Small intestine (tissue), 7 donors: ENCODE measurements around the gene UBE2D3. TPM values are rescaled to one million over a fixed set of nuclear protein-coding genes. Genes with fewer than 3 reads are reported as not detected.

ENCODE experiments used
- DNase-seq, 2 donors: peaks; one replicate each; pipeline versions ENCODE4 v3.0.0 to v3.0.0-alpha.2; 2013
- FAIRE-seq: peaks from 2 replicates; lab custom pipeline; 2012; peaks lifted over from hg19 to GRCh38; lab: Jason Lieb, UNC
- H3K27ac ChIP-seq, 3 donors: one replicate each; pipeline ENCODE4 v1.5.1; 2013; ENCODE audit warnings: low read length in 2 of 3, mild to moderate bottlenecking in 2 of 3, control low read depth in 1 of 3, inconsistent platforms in 1 of 3, low read depth in 1 of 3, moderate library complexity in 1 of 3
- H3K27me3 ChIP-seq, 3 donors: one replicate each; pipeline ENCODE4 v1.6.1; 2013; ENCODE audit warnings: low read length in 3 of 3, inconsistent platforms in 1 of 3; ENCODE audit not compliant: control insufficient read depth in 3 of 3, insufficient read depth in 3 of 3
- H3K36me3 ChIP-seq, 3 donors: one replicate each; pipeline ENCODE4 v1.6.1; 2013; ENCODE audit warnings: low read length in 3 of 3, inconsistent platforms in 1 of 3, low read depth in 1 of 3, mild to moderate bottlenecking in 1 of 3, moderate library complexity in 1 of 3; ENCODE audit not compliant: control insufficient read depth in 3 of 3, insufficient read depth in 2 of 3
- H3K4me1 ChIP-seq, 3 donors: one replicate each; pipeline ENCODE4 v1.6.1; 2013; ENCODE audit warnings: low read length in 2 of 3, inconsistent platforms in 1 of 3, low read depth in 1 of 3, mild to moderate bottlenecking in 1 of 3, moderate library complexity in 1 of 3; ENCODE audit not compliant: control insufficient read depth in 3 of 3, insufficient read depth in 2 of 3
- H3K4me3 ChIP-seq, 3 donors: one replicate each; pipeline ENCODE4 v1.5.1; 2013; ENCODE audit warnings: low read length in 3 of 3, control low read depth in 1 of 3, inconsistent platforms in 1 of 3, low read depth in 1 of 3, mild to moderate bottlenecking in 1 of 3, moderate library complexity in 1 of 3
- H3K9me3 ChIP-seq, 2 donors: one replicate each; pipeline ENCODE4 v1.6.1; 2013; ENCODE audit warnings: low read depth in 1 of 2, low read length in 1 of 2; ENCODE audit not compliant: control insufficient read depth in 2 of 2, insufficient read depth in 1 of 2
- WGBS, 3 donors: extraction: QIAGEN DNeasy Blood & Tissue Kit; methylation state at CpG; one replicate each; pipeline ENCODE4 v1.1.7; 2013; 5-methylcytosine and 5-hydroxymethylcytosine counted together
- polyA plus RNA-seq, 4 donors: library from polyadenylated mRNA; stranded (reverse) in 3 of 4; unstranded in 1 of 4; fragments of 200-250 nt in 3 of 4; fragments of 120-200 nt in 1 of 4; gene quantifications; one replicate each; pipeline versions ENCODE4 v1.2.1 to v1.2.3, GENCODE V29; 2013
- donor health status: healthy with polysubstance abuse.
- donor health status: control.
- donor health status: control.
- donor health status: Bipolar disorder and iron deficiency.
- donor health status: healthy.

The UBE2D3 gene
- polyA plus RNA-seq, 4 donors, result 173 to 298 (median 240) TPM

DNA sequence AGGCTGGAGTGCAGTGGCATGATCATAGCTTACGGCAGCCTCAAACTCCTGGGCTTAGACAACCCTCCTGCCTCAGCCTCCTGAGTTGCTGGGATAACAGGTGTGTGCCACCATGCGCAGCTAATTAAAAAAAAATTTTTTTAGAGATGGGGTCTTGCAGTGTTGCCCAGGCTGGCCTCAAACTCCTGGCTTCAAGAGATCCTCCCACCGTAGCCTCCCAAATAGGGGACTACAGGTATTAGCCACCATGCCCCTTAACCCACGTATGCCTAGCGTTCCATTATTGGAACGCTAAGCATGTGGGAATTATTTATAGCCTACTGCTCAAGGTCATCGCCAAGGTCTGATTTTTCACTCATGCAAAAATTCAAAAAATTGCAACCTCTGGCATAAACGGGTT, 20.3 kb upstream of the UBE2D3 start:
- WGBS, 3 donors, result 93 to 96% (median 95%) methylated on average over 8 of the region's 8 CpGs

DNA sequence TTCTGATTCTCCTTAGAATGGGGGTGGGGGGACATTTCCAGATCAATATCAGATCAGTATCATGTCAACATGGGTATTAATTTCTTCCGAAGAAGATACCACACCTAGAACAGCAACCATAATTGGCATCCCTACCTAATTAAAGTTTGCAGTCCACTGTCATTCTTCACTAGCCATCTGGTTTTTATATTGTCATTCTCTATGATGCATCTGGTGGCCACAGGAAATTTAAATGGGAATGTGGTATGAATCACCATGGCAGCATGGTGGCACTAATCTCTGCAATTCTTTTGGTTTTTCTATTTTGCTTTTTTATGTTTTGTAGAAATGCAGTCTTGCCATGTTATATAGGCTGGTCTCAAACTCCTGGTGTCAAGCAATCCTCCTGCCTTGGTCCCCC, 16.6 kb upstream of the UBE2D3 start:
- Histone ChIP-seq H3K9me3 (no peaks in the 10 kb centered on the region), H3K36me3 (no peaks in the 10 kb centered on the region), H3K4me3 (no peak overlapping the region), H3K27ac (no peak overlapping the region), H3K4me1 (no peaks in the 10 kb centered on the region), H3K27me3 (no peaks in the 10 kb centered on the region)
- 92 to 100% (median 100%) methylated on average over 1 of the region's 1 CpG for WGBS, 3 donors
- no peak for DNase-seq
- no peak for FAIRE-seq

More for the DNA sequence above, 20.3 kb upstream of the UBE2D3 start:
- H3K9me3 ChIP-seq, result no peaks in the 10 kb centered on the region
- DNase-seq, result no peak
- H3K27me3 ChIP-seq, result no peaks in the 10 kb centered on the region
- H3K36me3 ChIP-seq, result no peaks in the 10 kb centered on the region
- no peak overlapping the region for H3K4me3 ChIP-seq
- no peak for FAIRE-seq
- H3K27ac ChIP-seq, result no peak overlapping the region
- H3K4me1 ChIP-seq, result no peaks in the 10 kb centered on the region

- Histone ChIP-seq H3K27me3 (no peaks in the 10 kb centered on the region), H3K27ac (no peak overlapping the region), H3K4me1 (no peaks in the 10 kb centered on the region), H3K4me3 (no peak overlapping the region), H3K9me3 (no peaks in the 10 kb centered on the region), H3K36me3 (no peaks in the 10 kb centered on the region)
- DNase-seq, result no peak
- FAIRE-seq, result no peak
These were observed 15.9 kb upstream of the UBE2D3 start for GRCh38 chr4:102843273-102843672.

DNA sequence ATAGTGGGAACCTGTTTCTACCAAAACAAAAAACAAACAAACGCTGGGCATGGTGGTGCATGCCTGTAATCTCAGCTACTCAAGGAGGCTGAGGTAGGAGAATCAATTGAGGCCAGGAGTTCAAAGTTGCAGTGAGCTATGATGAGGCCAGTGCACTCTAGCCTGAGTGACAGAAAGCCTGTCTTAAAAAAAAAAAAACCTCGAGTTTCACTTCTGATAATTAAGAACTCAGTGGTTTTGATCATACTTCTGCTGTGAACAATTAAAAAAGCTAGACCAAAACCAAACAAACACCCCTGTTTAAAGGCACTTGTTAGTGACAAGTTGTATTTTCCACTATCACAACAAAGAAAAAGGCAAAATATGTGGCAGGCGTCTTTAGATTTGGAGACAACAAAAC, 15.0 kb upstream of the UBE2D3 start:
- Histone ChIP-seq H3K27ac (no peak overlapping the region), H3K27me3 (no peaks in the 10 kb centered on the region), H3K4me3 (no peak overlapping the region), H3K36me3 (no peaks in the 10 kb centered on the region), H3K9me3 (no peaks in the 10 kb centered on the region), H3K4me1 (no peaks in the 10 kb centered on the region)
- DNase-seq, result no peak
- FAIRE-seq, result no peak
- WGBS, 3 donors, result 75 to 85% (median 78%) methylated on average over 3 of the region's 3 CpGs

DNA sequence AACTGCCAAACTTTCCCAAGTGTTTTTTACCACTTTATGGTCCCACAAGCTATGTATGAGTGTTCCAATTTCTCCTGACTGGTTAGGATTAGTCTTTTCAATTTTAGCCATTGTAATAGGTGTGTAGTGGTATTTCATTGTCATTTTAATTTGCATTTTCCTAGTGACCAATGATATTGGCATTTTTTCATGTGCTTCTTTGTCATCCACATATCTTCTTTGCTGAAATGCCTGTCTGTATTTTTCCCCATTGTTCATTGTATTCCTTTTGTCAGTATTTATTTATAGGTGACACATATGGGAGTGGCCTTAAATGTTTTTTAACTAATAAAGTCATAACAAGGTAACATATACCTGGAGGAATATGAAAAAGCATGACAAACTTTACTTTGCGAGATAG, 9.2 kb upstream of the UBE2D3 start:
- FAIRE-seq (no peak), DNase-seq (no peak)
- Histone ChIP-seq H3K4me1 (no peaks in the 10 kb centered on the region), H3K27me3 (no peaks in the 10 kb centered on the region), H3K9me3 (no peaks in the 10 kb centered on the region), H3K4me3 (no peak overlapping the region), H3K27ac (no peak overlapping the region), H3K36me3 (no peaks in the 10 kb centered on the region)
- WGBS, 3 donors, result 93 to 100% (median 97%) methylated on average over 1 of the region's 1 CpG

GRCh38 chr4:102832667-102833066, 5.3 kb upstream of the UBE2D3 start:
- Histone ChIP-seq H3K4me3 (no peak overlapping the region), H3K4me1 (peaks cover 0 to 11% (median 2%) of the 10 kb centered on the region in 3 donors), H3K27ac (no peak overlapping the region), H3K9me3 (no peaks in the 10 kb centered on the region), H3K36me3 (no peaks in the 10 kb centered on the region), H3K27me3 (no peaks in the 10 kb centered on the region)
- no peak for DNase-seq
- WGBS, 3 donors, result 86 to 100% (median 91%) methylated on average over 1 of the region's 1 CpG
- FAIRE-seq, result no peak

GRCh38 chr4:102832105-102832504, 4.8 kb upstream of the UBE2D3 start:
- WGBS, 3 donors, result 91 to 98% (median 98%) methylated on average over 4 of the region's 4 CpGs
- peaks cover 0 to 11% (median 2%) of the 10 kb centered on the region in 3 donors for H3K4me1 ChIP-seq
- no peaks in the 10 kb centered on the region for H3K27me3 ChIP-seq
- H3K4me3 ChIP-seq, result no peak overlapping the region
- FAIRE-seq (no peak), DNase-seq (no peak)
- no peak overlapping the region for H3K27ac ChIP-seq
- no peaks in the 10 kb centered on the region for H3K36me3 ChIP-seq
- no peaks in the 10 kb centered on the region for H3K9me3 ChIP-seq

- FAIRE-seq, result no peak
These were observed 2.5 kb upstream of the UBE2D3 start for GRCh38 chr4:102829803-102830202.

GRCh38 chr4:102828497-102828808, 1.1 kb upstream of the UBE2D3 start:
- Histone ChIP-seq H3K4me1 (peaks cover 2 to 15% (median 2%) of the 10 kb centered on the region in 3 donors), H3K36me3 (peaks cover 0 to 5% (median 0%) of the 10 kb centered on the region in 3 donors), H3K27ac (peak overlapping the region; percentile 74 to 100 (median 98)), H3K9me3 (no peaks in the 10 kb centered on the region), H3K4me3 (peak overlapping the region; percentile 41 to 96 (median 43)), H3K27me3 (no peaks in the 10 kb centered on the region)
- FAIRE-seq (no peak), DNase-seq (no peak)
- 0% methylated on average over 4 of the region's 4 CpGs for WGBS, 3 donors

More at GRCh38 chr4:102829803-102830202, 2.5 kb upstream of the UBE2D3 start:
- Histone ChIP-seq H3K4me1 (peaks cover 0 to 11% (median 2%) of the 10 kb centered on the region in 3 donors), H3K27ac (peak overlapping the region in 1 of 3 donors; percentile 100), H3K36me3 (peaks cover 0 to 5% (median 0%) of the 10 kb centered on the region in 3 donors), H3K4me3 (no peak overlapping the region), H3K27me3 (no peaks in the 10 kb centered on the region), H3K9me3 (no peaks in the 10 kb centered on the region)
- 91 to 97% (median 96%) methylated on average over 7 of the region's 7 CpGs for WGBS, 3 donors
- DNase-seq, result no peak
